ENCODE measurements around the gene TUBA4B.

DNA sequence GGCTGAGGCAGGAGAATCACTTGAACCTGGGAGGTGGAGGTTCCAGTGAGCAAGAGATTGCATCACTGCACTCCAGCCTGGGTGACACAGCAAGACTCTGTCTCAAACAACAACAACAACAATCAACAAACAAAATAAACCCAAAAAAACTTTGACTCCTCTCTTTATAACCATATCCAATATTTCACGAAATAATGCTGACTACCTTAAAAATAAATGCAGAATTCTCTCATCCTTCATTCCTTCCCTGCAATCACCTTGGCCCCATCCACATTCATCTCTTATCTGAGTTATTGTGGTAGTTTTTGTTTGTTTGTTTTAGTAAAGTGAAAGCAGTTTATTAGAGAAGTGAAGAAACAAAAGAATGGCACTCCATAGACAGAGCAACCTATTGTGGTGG lies 53.0 kb downstream of the TUBA4B start:
- TF ChIP-seq POLR2AphosphoS5 (IDR thresholded peaks at IDR 0.05; ENCODE audit: low read depth, low read length) = no peak
- TF ChIP-seq CTCF (IDR thresholded peaks at IDR 0.05) = no peak
- no peak for TF ChIP-seq SIN3A (IDR thresholded peaks at IDR 0.05; ENCODE audit: borderline replicate concordance, insufficient read depth, low read depth, low read length)

All from Panc1 (cell line).